ENCODE measurements around the gene GNG7.
"Not testable (repeated sequence)": the region's sequence is repeated elsewhere in the genome, so short reads cannot be mapped to it uniquely, and the experiment has no call there.

- TF ChIP-seq, protein P1, sequence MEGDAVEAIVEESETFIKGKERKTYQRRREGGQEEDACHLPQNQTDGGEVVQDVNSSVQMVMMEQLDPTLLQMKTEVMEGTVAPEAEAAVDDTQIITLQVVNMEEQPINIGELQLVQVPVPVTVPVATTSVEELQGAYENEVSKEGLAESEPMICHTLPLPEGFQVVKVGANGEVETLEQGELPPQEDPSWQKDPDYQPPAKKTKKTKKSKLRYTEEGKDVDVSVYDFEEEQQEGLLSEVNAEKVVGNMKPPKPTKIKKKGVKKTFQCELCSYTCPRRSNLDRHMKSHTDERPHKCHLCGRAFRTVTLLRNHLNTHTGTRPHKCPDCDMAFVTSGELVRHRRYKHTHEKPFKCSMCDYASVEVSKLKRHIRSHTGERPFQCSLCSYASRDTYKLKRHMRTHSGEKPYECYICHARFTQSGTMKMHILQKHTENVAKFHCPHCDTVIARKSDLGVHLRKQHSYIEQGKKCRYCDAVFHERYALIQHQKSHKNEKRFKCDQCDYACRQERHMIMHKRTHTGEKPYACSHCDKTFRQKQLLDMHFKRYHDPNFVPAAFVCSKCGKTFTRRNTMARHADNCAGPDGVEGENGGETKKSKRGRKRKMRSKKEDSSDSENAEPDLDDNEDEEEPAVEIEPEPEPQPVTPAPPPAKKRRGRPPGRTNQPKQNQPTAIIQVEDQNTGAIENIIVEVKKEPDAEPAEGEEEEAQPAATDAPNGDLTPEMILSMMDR (IDR thresholded peaks at IDR 0.05; ENCODE audit: borderline replicate concordance, extremely low read depth, low read length, poor library complexity, severe bottlenecking) = not testable (repeated sequence)
- not testable (repeated sequence) for TF ChIP-seq EZH2 (IDR thresholded peaks at IDR 0.05; ENCODE audit: borderline replicate concordance, low read depth, low read length, severe bottlenecking)
These were observed 138.9 kb downstream of the GNG7 start for GRCh38 chr19:2563546-2563945.
